Pons (tissue), 1 donor: ENCODE data around the gene GLE1.
A peak's percentile ranks its signal among the peaks of the same experiment; 100 is the strongest.

Experiments
- DNase-seq: peaks from one replicate; pipeline ENCODE4 v3.0.0-alpha.2; 2016; ENCODE audit warnings: low spot score

Gene GLE1

DNA sequence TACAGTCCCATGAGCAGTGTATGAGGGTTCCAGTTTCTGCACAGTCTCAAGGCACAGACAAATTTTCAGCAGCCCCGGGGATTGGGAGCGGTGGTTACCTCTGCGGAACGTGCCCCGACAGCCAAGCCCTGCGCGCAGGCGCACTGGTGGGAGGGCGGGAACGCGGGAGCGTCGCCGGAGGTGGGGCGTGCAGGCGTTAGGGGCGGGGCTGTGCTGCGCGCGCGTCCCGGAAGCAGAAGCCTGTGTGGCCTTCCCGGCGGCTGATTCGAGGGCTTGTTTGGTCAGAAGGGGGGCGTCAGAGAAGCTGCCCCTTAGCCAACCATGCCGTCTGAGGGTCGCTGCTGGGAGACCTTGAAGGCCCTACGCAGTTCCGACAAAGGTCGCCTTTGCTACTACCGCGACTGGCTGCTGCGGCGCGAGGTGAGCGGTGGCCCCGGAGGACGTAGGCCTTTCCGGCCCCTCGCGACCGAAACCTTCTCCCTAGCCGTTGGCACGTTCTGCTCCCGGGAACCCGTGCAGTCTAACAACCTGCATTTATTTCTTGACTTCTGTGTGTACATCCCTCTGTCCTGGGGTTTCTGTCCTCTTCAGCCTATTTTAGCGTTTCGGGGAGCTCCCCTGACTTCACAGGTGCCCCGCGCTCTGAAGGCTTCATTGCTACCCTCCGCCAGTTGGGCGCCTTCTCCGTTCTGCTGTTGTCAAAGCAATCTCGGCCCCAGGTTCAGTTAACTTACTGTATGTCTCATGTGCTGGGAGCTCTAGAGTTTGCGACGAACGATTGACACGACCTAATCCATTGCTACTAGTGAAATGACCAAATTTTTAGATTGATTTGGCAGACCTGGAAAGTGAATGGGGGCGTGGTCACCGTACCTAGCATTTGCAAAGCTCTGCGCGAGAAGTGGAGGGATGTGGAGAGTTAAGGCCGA is at the start of gene GLE1:
Gene GLE1, plus strand, starts transcription at position 235 of the 929 bp plus-strand sequence. Its CDS starts 87 bp downstream, at position 322.
- DNase-seq: peak; percentile 90

GRCh38 chr9:128454991-128455390 is 49.5 kb upstream of the GLE1 start:
- no peak for DNase-seq

GRCh38 chr9:128455849-128456612 is 48.5 kb upstream of the GLE1 start, which contains the start of gene ODF2:
Gene ODF2, plus strand, starts transcription at chr9:128456006. Its CDS starts 86 bp downstream, at chr9:128456092.
- DNase-seq: peak; percentile 93

- peak; percentile 60 for DNase-seq
Measured at GRCh38 chr9:128456613-128457061, 47.9 kb upstream of the GLE1 start.

DNA sequence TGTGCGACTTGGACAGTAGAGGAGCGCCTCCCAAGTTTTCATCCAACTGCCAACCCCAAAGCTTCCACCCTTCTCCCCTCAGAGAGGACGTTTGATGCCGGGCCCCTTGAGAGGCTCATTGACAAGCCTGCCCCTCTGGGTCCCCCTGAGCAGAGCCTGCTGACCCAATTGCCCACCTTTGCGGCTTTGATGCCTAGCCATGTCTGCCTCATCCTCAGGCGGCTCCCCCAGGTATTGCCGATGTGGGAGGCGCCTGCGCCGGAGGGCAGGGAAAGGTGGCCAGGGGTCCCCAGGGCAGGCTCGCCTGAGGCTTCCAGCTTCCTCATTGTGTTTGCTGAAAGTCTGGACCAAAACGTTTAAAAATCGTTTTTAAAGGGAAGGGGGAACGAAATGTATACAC is 47.3 kb upstream of the GLE1 start:
- DNase-seq: no peak

DNA sequence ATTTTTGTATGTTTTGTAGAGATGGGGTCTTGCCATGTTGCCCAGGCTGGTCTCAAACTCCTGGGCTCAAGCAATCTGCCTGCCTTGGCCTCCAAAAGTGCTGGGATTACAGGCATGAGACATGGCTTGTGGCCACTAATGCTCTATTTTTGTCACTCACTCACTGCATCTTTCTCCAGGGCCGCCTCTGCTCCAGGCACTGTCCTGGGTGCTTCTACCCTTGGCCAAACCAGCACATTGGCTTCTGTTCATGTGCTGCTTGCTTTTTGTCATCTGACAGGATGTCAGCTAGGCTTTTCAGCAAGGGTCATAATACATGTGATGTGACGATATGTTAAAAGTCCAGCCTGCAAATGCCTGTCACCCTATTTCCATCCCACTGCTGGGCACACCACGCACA is 45.5 kb upstream of the GLE1 start:
- DNase-seq: no peak

DNA sequence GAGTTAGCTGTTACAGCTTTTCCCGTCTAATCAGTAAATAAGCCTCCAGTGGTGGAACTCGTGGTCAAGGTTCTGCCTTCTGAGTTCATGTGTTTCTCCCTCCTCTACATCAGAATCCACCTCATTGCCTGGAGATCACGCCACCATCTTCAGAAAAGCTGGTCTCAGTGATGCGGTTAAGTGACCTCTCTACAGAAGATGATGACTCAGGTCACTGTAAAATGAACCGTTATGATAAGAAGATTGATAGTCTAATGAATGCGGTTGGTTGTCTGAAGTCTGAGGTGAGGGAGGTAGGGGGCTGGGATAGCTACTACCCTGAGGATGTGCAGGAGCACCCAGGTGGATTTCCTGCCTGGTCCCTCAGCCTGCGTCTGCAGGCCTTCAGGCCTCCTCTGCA is 35.4 kb upstream of the GLE1 start:
- DNase-seq: no peak

GRCh38 chr9:128470560-128470959 is 34.0 kb upstream of the GLE1 start:
- peak; percentile 24 for DNase-seq

DNA sequence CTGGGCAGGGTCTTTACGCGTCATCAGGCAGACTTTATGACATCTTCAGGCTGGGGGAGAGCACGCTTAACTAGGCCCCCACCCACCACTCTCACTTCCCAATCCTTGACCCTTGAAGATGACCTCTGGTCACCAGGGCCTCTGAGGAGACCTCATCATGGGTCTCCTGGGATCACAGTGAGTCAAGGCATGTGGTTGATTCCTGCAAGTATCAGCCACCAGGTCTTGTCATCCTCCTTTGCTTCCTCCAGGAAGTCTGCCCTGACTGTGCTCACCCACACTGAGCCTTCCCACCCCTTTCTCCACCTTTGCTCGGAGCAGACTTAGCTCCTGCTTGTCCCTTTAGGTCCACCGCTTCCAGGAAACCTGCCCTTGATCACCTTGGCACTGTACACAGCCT is 31.4 kb upstream of the GLE1 start:
- DNase-seq: no peak

- DNase-seq: no peak
Measured at GRCh38 chr9:128475867-128476266, 28.7 kb upstream of the GLE1 start.

DNA sequence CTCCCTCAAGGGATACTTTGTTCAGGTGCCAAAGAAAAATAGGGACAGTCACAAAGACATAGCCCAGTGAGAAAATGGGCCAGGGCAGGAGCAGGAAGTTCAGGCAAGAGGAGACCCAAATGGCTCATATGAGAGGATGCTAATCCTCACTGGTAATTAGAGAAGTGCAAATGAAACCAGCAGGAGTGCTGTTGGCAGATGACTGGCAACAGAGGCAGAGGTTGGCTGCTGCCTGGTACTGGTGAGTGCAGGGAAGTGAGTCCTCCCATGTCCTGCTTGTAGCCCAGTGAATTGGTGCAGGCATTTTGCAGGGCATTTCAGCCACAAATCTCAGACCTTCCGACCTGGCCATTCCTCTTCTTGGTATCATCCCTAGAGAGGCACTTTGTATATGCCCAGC is 25.3 kb upstream of the GLE1 start:
- no peak for DNase-seq

DNA sequence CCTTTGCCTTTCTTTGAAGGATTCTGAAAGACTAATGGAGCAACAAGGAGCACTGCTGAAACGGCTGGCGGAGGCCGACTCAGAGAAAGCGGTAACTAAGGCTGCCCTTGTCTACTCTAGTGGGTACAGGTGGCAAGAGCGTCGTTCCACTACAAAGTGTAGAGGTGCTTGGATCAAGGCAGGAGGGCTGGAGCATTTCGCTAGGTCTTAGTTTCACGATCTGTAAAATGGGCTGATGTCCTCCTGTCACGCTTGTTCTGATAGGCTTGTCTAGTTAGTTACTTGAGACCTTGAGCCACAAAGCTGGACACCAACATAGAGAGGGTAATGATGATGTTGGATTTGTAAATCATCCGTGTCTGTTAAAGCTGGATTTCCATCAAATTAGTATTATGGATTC is 23.0 kb upstream of the GLE1 start:
- no peak for DNase-seq

DNA sequence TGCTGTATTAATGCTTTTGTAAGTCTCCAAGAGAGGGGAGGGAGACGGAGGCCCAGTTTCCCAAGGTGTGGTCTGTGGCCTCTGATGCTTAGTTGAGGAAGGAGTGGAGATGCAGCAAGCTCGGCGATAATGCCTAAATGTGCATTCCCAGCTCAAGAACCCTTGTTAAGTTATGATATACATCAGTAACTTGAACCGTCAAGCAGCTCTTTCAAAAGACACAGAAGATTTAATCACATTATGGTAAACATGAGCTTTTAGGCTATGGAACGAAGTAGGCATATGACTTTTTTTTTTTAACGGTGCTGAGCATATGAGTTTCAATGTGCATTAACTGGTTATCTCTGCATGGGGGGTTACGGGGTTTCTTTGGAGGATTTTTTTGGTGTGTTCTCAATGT is 22.3 kb upstream of the GLE1 start:
- no peak for DNase-seq

DNA sequence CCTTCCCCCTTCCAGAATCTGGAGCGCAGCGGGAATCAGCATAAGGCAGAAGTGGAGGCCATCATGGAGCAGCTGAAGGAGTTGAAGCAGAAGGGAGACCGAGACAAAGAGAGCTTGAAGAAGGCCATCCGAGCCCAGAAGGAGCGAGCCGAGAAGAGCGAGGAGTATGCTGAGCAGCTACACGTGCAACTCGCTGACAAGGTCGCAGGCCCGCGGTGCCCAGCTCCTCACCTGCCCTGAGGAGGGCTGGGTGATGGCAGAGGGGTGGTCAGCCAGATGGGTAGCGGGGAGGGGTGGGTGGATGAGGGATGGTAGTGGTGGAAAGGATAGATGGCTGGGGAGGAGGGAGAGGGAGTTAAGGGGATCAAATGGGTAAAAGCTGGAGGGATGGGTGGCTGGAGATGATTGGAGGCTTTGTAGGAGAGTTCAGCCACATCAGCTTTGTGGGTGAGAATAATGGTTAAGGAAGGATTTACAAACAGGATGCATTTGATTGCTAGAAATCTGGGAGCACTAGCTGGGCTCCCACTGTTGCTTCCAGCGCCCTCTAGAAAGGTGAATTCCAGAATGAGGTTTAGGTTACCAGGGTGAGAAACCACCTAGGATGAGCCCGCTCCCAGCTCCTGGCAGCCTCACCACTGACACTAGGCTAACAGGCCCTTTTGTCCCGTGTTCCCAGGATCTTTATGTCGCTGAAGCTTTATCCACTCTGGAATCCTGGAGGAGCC is 19.7 kb upstream of the GLE1 start:
- no peak for DNase-seq

- no peak for DNase-seq
Measured at GRCh38 chr9:128485414-128485855, 19.1 kb upstream of the GLE1 start.

DNA sequence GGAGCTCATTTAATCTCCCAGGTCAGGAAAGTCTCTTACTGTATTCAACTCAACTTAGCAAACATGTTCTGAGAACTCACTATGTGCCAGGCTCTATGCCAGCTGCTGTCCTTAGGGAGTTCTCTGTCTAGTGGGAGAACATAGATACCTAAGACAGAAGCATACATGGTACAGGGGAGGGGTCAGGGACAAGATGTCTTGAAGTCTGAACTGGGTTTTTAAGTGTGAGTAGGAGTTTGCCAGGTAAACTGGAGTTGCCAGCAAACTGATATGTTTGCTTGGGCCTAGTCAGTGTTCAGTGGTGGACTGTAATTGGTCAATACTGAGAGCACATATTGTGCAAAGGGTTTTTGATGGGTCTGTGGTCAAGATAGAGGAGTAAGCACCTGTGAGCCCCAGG is 18.3 kb upstream of the GLE1 start:
- DNase-seq: no peak

GRCh38 chr9:128493424-128493823 is 11.1 kb upstream of the GLE1 start:
- DNase-seq: no peak

- no peak for DNase-seq
Measured at GRCh38 chr9:128494108-128494745, 10.3 kb upstream of the GLE1 start.

GRCh38 chr9:128494746-128495129 is 9.8 kb upstream of the GLE1 start:
- DNase-seq: no peak

- no peak for DNase-seq
Measured at GRCh38 chr9:128495296-128495695, 9.2 kb upstream of the GLE1 start.

DNA sequence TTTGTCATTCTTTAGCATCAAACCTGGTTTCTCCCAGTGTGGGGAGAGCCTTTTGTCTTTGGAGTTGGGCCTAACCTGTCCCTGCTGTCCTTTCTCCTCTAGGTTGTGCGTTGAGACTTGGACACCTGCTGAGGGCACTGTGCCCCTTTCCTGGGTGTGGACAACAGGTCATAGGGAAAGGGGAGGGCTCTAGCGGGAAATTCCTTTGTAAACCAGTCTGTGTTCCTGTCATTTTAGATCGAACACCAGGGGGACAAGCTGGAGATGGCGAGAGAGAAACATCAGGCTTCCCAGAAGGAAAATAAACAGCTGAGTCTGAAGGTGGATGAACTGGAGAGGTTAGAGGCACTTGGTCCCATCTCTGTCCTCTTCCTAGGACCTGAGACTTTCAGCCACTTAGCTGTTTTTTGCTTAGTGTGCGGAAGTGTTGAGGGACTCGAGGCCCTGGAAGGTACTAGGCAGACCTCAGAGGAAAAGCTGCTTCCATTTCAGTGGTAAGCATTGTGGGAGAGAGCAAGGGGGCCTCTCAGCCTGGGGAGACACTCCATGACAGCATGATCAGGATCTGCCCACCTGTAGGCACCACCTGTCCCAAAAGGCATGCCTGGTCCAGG is 8.6 kb upstream of the GLE1 start:
- no peak for DNase-seq
